GM13976 (cell line): ENCODE data around the gene ACSS1.

ENCODE experiments used
- DNase-seq: peaks from one replicate; pipeline ENCODE4 v3.0.0; 2012; ENCODE audit warnings: low spot score
- CTCF ChIP-seq: IDR thresholded peaks from 2 replicates; pipeline ENCODE4 v1.5.1; 2012; ENCODE audit warnings: borderline replicate concordance, mild to moderate bottlenecking; ENCODE audit not compliant: insufficient read depth; ENCODE audit errors: extremely low read depth, missing control alignments, control extremely low read depth
- in situ Hi-C: fragments of 300-500 bp; cut with MboI; formaldehyde crosslinking; loops from one replicate; pipeline ENCODE4 v1.12.0; 2022; ENCODE audit warnings: low sequenced_read_pairs, mixed read lengths, inconsistent platforms; ENCODE audit not compliant: unreplicated experiment

The ACSS1 gene

GRCh38 chr20:25083773-25084625 is 26.1 kb upstream of the ACSS1 start:
- in situ Hi-C loops = no loop called here
- DNase-seq = peak; percentile 52
- no peak for TF ChIP-seq CTCF

- DNase-seq = no peak
- in situ Hi-C loops = no loop called here
- no peak for TF ChIP-seq CTCF
Measured at GRCh38 chr20:25083141-25083772, 25.3 kb upstream of the ACSS1 start.

- in situ Hi-C loops = no loop called here
- TF ChIP-seq CTCF = no peak
- DNase-seq = no peak
Measured at GRCh38 chr20:25082498-25082873, 24.5 kb upstream of the ACSS1 start.

- TF ChIP-seq CTCF = no peak
- DNase-seq = no peak
- in situ Hi-C loops = no loop called here
Measured at GRCh38 chr20:25081730-25082497, 24.0 kb upstream of the ACSS1 start, which contains the start of gene VSX1. Gene VSX1 (minus strand): TSS chr20:25082141. CDS start chr20:25082096, 45 bp downstream.

- TF ChIP-seq CTCF = no peak
- DNase-seq = peak; percentile 56
- in situ Hi-C loops = no loop called here
Measured at GRCh38 chr20:25081065-25081729, 23.3 kb upstream of the ACSS1 start.

- DNase-seq = no peak
- TF ChIP-seq CTCF = no peak
- in situ Hi-C loops = loop anchor here (10.0 kb wide), 1 partner anchor 96 kb away; no protein-coding TSS in a partner anchor
Measured at GRCh38 chr20:25079171-25079570, 21.2 kb upstream of the ACSS1 start.
